ENCODE results near the gene GPALPP1.

DNA sequence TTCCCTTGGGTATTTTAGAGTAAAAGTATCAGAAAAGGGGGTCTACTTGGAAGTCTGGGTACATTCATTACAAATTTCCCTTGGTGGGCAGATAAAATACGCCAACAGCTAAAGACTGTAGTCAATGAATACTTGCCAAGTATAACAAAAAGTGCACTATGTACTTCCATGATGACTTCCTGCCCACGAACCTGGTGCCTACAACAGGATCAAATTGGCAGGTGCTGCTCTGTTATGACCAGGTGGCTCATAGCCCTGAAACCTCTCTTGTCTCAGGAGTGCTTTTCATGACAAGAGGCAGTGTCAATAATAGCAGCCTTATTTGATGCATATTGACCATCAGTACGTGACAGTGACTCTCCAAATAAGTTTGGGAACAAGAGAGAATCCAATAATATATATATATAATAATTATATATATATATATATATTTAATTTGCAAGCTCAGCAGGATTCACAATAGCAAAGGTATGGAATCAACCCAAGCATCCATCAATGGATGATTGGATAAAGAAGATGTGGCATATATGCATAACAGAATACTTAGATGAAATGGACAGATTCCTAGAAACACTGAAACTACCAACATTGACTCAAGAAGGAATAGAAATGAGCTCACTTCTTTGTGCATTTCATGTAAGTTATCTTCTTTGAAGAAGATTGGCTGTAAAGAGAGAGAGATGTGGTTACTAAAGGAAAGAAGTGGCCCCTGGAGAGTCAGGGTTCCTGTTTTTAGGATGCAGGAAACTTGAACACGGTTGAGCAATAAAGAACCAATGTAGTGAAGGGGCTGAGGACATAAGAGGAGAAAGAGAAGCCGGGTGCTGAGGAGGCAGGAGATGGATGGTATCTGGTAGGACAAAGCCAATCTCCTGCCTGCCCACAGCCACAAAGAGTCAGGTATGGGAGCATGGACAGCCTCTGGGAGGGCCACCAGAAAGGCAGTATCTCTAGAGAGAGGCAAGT is 79.0 kb downstream of the GPALPP1 start:
- TF ChIP-seq POLR2A (IDR thresholded peaks at IDR 0.05), result no peak
- TF ChIP-seq, protein P1, sequence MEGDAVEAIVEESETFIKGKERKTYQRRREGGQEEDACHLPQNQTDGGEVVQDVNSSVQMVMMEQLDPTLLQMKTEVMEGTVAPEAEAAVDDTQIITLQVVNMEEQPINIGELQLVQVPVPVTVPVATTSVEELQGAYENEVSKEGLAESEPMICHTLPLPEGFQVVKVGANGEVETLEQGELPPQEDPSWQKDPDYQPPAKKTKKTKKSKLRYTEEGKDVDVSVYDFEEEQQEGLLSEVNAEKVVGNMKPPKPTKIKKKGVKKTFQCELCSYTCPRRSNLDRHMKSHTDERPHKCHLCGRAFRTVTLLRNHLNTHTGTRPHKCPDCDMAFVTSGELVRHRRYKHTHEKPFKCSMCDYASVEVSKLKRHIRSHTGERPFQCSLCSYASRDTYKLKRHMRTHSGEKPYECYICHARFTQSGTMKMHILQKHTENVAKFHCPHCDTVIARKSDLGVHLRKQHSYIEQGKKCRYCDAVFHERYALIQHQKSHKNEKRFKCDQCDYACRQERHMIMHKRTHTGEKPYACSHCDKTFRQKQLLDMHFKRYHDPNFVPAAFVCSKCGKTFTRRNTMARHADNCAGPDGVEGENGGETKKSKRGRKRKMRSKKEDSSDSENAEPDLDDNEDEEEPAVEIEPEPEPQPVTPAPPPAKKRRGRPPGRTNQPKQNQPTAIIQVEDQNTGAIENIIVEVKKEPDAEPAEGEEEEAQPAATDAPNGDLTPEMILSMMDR (IDR thresholded peaks at IDR 0.05), result no peak
- TF ChIP-seq POLR2AphosphoS5 (IDR thresholded peaks at IDR 0.05), result no peak
- TF ChIP-seq EP300 (IDR thresholded peaks at IDR 0.05; ENCODE audit: low read depth), result no peak

Data from transverse colon (tissue), 4 donors.